ENCODE data around the gene OVCA2. TPM values are rescaled to one million over a fixed set of nuclear protein-coding genes. Genes with fewer than 3 reads are reported as not detected.

Gene OVCA2
- total RNA-seq, 1 experiment from 2014 or later: 27.3 TPM

GRCh38 chr17:2055292-2056205 lies 13.7 kb downstream of the OVCA2 start:
- ChIA-PET POLR2A (interaction anchor here (1.1 kb wide), 1 partner anchor 189 kb away, joined by 3 read pairs; no protein-coding TSS in a partner anchor), RAD21 (ENCODE audit: low non-redundant PET in 1 of 2, low total read pairs in 2 of 2, uncharacterized antibody in 2 of 2, unreplicated experiment in 2 of 2) (interaction anchor here in 1 of 2 experiments (1.0 kb wide), 1 partner anchor 189 kb away, joined by 8 read pairs; no protein-coding TSS in a partner anchor), CTCF (interaction anchor here (1.0 to 8.0 kb wide), 6 partner anchors 10 to 361 kb away, joined by 3 to 200 read pairs (median 5); no protein-coding TSS in a partner anchor)
- no peak overlapping the region for H3K27ac ChIP-seq (ENCODE audit: low read depth, low read length)
- H3K9ac ChIP-seq (ENCODE audit: low read length): no peak overlapping the region
- no TSS peak for BruUV-seq (replicated peaks)
- no peaks in the 10 kb centered on the region for H3K9me3 ChIP-seq (ENCODE audit: control insufficient read depth in 1 of 2, insufficient read depth in 1 of 2, low read depth in 1 of 2, low read length in 2 of 2)
- H3K4me2 ChIP-seq (ENCODE audit: low read length): peak overlapping the region; percentile 36; the same call in 1 of the 2 replicates
- ATAC-seq: no peak
- no peaks in the 10 kb centered on the region for H3K79me2 ChIP-seq (ENCODE audit: insufficient read depth, low read length)
- no peak for DNase-seq (ENCODE audit: low read depth, low spot score)
- no peaks in the 10 kb centered on the region for H3K36me3 ChIP-seq (ENCODE audit: control insufficient read depth in 1 of 2, insufficient read depth in 2 of 2, low read length in 2 of 2)
- TF ChIP-seq CEBPB (IDR thresholded peaks at IDR 0.05; ENCODE audit: low read depth): no peak
- no peak for TF ChIP-seq YY1 (IDR thresholded peaks at IDR 0.05; ENCODE audit: extremely low read depth, insufficient replicate concordance, low read depth, low read length)
- no peak for TF ChIP-seq SP1 (IDR thresholded peaks at IDR 0.05; ENCODE audit: low read depth)
- TF ChIP-seq SRF (IDR thresholded peaks at IDR 0.05; ENCODE audit: low read depth): no peak
- TF ChIP-seq, protein P1, sequence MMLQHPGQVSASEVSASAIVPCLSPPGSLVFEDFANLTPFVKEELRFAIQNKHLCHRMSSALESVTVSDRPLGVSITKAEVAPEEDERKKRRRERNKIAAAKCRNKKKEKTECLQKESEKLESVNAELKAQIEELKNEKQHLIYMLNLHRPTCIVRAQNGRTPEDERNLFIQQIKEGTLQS (IDR thresholded peaks at IDR 0.05): no peak
- TF ChIP-seq JUND (IDR thresholded peaks at IDR 0.05): no peak
- no peak for TF ChIP-seq POLR2AphosphoS5 (IDR thresholded peaks at IDR 0.05; ENCODE audit: low read depth, low read length)
- no peak for TF ChIP-seq ZFX (IDR thresholded peaks at IDR 0.05)
- no peak overlapping the region for H2AFZ ChIP-seq (ENCODE audit: low read depth, low read length, poor library complexity, severe bottlenecking)
- intact Hi-C loops (cut with micrococcal nuclease): no loop called here
- no peaks in the 10 kb centered on the region for H3K9me2 ChIP-seq (ENCODE audit: insufficient read depth)
- H3K27me3 ChIP-seq (ENCODE audit: insufficient read depth, low read length): no peaks in the 10 kb centered on the region
- peaks cover 1 to 20% of the 10 kb centered on the region in 2 experiments; a peak in 2 of 4 replicates for H3K4me1 ChIP-seq (ENCODE audit: control insufficient read depth in 1 of 2, insufficient read depth in 2 of 2, low read length in 2 of 2)
- no peaks in the 10 kb centered on the region for H4K20me1 ChIP-seq (ENCODE audit: insufficient read depth)
- H3K4me3 ChIP-seq (replicated peaks in 1 of 2; ENCODE audit: low read depth in 1 of 2, low read length in 2 of 2): no peak overlapping the region

Data from HCT116 (cell line).